HG03095 (cell line): ENCODE results near the gene PAX7.

ENCODE experiments used
- ATAC-seq: cut with Tn5 transposase; IDR thresholded peaks from one replicate; pipeline ENCODE4 v1.9.1; 2021; ENCODE audit warnings: moderate library complexity; ENCODE audit not compliant: unreplicated experiment

Gene PAX7

DNA sequence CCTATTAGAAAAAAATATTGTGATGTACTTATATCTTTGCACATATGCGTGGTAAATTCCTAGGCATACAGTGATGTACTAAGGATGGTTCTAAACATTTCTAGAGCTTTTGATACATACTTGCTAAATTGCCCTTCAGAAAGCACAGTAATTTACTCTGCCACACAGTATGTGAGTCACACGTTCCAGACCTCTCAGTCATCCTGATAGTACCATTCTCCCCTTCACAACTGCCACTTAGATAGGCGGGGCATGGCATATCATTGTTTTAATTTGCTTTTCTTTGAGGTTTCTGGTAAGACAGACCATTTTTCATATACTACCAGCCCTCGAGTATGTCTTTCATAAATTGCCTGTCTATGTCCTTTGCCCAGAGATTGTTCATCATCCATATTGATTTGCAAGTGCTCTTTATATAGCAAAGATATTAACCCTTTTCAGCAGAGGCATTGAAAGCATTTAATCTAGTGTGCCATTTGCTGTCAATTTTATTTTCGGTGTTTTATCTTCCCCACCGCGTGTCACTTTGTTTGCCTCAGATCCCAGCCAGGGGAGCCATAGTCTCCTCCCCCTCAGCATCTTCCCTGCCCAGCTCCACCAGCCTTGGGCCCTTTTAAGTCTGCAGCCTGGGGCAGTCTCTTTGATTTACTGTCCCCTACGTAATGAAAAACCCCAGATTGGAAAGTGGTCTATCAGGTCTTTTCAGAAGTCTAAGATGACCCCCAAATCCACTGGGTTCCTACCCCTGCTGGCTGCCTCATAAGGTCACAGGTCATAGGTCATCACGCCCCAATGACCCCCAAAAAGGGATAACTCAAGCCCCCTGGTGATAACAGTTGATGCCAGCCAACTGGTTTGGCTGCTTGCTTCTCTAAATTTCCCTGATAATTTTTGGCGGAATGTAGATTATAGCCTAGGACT is 11.8 kb upstream of the PAX7 start:
- ATAC-seq, result no peak

DNA sequence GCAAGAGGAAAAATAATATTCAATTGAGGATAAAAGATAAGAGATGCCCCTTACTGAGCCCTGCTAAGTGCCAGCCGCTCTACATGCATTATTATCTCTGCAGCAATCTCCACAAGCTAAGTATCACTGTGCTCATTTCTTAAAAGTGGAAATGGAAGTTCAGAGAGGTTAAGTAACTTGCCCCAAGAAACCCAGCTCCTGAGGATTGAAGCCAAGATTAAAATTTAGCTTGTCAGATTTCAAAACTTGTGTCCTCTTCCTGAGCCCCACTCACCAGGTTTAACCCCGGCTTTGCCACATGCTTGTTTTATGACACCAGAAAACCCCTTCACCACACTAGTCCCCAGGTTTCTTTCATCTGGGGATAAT is 11.2 kb upstream of the PAX7 start:
- ATAC-seq, result no peak

DNA sequence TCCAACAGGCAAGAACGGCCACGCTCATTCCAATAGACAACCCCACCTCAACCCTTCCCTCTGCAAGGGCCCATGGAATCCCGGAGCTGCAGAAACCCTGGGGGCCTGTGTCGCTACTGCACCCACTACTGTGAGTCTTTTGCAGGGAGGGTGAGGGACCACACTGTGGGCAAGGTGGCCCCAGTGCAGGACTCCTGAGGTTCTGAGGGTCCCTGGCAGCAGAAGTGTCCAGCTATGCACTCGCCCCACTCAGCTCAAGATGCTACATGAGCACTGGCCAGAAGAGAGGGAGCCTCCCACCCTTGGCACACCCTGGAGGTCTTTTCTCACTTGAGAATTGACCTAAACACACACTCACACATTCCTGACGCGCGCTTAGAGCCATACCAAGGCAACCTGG is 2.1 kb upstream of the PAX7 start:
- no peak for ATAC-seq

GRCh38 chr1:18629659-18630510 is 761 bp upstream of the PAX7 start:
- no peak for ATAC-seq

- ATAC-seq, result no peak
Measured at GRCh38 chr1:18631496-18632217, 1.0 kb downstream of the PAX7 start.

DNA sequence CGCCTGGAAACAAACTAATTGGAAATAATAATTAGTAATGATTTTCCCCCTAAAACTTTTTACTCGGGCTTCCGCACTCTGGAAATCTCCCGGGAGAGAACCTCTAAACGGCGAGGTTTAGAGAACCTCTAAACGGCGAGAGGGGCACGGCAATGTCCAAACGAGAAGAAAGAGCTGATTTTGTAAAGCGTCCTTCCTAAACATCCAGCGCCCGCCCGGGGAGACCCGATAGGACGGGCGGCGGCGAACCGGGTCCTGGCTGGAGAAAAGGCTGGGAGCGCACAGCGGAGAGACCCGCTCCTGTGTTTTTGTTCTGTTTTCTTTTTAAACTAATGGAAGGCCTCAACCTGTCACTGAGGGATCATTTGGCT is 1.6 kb downstream of the PAX7 start:
- no peak for ATAC-seq

GRCh38 chr1:18632783-18633421 is 2.3 kb downstream of the PAX7 start:
- no peak for ATAC-seq

- ATAC-seq, result no peak
Measured at GRCh38 chr1:18633422-18634155, 2.9 kb downstream of the PAX7 start.

GRCh38 chr1:18634276-18634675 is 3.6 kb downstream of the PAX7 start:
- ATAC-seq, result no peak

DNA sequence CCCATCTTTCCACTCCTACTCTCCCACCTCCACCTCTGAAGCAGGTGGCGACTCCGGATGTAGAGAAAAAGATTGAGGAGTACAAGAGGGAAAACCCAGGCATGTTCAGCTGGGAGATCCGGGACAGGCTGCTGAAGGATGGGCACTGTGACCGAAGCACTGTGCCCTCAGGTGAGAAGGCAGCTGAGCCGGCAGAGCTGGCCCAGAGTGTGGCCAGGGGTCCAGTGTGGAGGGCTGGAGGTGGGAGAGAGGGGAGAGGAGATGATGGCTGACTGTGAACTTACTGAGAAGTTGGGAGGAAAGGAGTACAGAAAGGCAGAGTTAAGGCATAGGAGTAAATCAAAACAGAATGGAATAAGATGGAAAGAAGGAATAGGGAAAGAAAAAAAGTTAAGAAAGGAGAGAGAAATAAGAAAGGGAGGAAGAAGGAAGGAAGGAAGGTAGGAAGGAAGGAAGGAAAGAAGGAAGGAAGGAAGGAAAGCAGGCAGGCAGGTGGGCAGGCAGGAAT is 4.5 kb downstream of the PAX7 start:
- no peak for ATAC-seq

- ATAC-seq, result no peak
Measured at GRCh38 chr1:18635891-18636595, 5.4 kb downstream of the PAX7 start.

DNA sequence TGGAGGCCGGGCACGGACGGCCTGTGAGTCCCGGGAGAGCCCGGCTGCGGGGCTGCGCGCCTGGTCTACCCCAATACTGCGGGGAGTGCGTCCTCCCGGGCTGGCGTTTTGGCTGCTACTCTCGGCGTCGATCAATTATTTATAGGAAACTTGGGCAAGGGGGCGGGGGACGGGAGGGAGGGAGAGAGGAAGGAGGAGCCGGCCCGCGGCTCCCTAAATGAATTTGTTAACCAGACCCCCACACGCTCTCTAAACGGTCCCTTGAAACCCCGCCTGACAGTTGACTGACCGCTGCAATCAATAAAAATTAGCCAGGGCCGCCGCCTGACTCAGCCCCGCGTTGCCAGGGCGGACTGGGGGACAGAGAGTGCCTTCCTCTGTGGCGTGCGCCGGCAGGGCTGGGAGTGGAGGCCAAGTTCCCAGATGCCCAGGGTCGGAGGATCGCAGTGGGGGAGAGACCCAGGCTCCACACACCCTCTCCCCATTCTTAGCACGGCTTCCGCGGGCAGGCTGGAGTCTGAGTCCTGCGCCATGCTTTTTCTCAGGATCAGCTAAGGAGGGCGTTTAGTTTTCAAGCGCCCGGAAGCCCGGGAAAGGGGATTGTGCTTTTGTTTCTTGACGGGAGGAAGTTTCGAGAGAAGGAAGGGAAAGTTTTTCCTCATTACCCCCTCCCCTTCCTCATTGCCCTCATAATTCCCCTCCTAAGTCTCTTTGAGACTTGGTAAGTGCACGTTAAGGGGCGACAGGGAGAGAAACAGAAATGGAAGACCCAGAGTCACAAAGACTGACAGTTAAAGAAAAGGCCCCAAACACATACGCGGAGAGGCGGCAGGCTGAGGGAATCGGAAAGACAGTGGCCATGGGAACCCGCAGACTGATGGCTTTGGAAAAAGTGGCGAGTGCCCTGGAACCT is 6.2 kb downstream of the PAX7 start:
- ATAC-seq, result no peak

- no peak for ATAC-seq
Measured at GRCh38 chr1:18637511-18637960, 6.9 kb downstream of the PAX7 start.

DNA sequence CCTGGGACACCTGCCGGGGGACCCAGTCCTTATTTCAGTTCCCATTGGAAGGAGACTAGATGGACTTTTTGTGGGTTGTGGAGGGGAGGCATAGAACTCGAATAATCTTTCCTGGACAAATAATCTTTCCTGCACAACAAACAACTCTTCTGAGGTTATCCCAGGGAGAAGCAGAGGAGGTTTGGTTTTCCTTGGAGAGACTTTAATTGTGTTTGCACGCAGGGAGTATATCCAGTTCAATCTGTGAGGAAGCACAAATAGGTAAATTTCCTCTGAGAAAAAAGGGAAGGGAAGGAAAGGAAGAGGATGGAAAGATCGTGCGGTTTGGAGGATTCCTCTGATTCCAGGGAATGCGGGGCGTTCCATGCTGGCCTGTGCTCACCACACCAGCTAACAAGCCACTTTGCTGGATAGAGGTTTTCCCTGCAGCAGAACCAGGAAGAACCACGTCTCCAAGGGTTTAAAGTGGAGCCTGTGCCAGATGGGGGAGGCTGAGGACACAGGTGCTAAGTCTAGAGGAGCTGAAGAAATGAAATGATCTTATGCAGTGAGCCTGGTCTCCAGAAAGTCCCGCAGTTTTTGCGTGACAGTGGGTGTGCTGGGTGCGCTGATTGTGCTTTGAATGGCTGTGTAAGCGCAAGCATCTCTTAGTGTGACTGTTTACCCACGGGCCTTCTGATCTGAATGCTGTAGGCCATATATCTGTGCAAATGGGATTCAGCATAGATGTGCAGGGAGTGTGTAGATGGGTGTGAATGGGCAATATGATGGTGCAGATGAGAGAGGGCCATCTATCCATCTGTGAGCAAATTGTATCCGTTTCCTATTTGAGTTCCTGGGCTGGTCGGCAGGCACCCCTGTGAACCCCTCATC is 7.6 kb downstream of the PAX7 start:
- ATAC-seq, result no peak

DNA sequence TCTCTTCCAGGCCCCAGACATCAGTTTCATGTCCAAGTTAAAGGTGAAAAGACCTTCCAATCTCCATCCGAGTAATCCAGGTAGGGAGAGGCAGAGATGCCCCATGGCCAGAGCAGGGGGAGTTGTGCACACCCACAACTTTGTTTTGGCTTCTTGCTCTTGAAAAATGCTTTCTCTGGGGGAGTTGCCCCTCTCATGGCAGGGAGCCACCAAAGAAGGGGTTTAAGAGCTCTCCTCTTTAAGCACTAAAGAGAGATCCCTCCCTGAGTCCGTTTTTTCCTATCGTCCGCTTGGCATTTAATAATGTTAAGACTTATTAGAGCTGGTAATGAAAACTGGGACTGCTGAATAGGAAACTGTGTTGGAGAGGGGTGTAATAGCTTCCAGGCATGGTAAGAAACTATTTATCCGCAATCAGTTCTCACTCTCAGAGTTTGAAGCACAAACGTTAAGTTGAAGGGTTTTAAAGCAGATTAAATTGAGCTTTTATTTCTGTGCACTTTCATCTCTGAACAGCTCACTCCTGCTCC is 8.3 kb downstream of the PAX7 start:
- no peak for ATAC-seq

GRCh38 chr1:18639368-18640055 is 8.9 kb downstream of the PAX7 start:
- ATAC-seq, result no peak
